HCT116 (cell line): Measurements from ENCODE around the gene ENPP6. TPM values are rescaled to one million over a fixed set of nuclear protein-coding genes. Genes with fewer than 3 reads are reported as not detected.

Source experiments
- ATAC-seq: fragments of 200-7000 bp; cut with Tn5 transposase; 2 replicates; pipeline ENCODE4 v1.9.1; 2020; ENCODE audit warnings: mild to moderate bottlenecking, moderate library complexity
- BruUV-seq: library from RNA; stranded (reverse); fragments of 400-500 nt; replicated peaks from 2 replicates; lab custom pipeline; 2021; lab: Mats Ljungman, UMichigan
- CTCF ChIA-PET: fragments of 300-600 bp; sonication (Branson Sonifier 250); formaldehyde crosslinking; loops from one replicate; lab custom pipeline; 2021; ENCODE audit warnings: antibody characterized with exemption; lab: Charles Lee
- POLR2A ChIA-PET: fragments of 300-600, 350-600 bp; sonication (Branson Sonifier 250); formaldehyde crosslinking; loops from one replicate; lab custom pipeline; 2021; ENCODE audit warnings: antibody characterized with exemption; lab: Charles Lee
- RAD21 ChIA-PET, 2 experiments: fragments of 300-600 bp; sonication (Branson Sonifier 250); formaldehyde crosslinking; loops; one replicate each; lab custom pipeline; 2023; ENCODE audit warnings: low total read pairs in 2 of 2; ENCODE audit not compliant: uncharacterized antibody in 2 of 2, unreplicated experiment in 2 of 2, low non-redundant PET in 1 of 2; lab: Charles Lee
- DNase-seq: peaks from one replicate; pipeline ENCODE4 v3.0.0-alpha.2; 2010; ENCODE audit warnings: low read depth, low spot score
- H2AFZ ChIP-seq: fragments of 200-600 bp; shearing (Covaris generic), sonication (generic); 2 replicates; pipeline ENCODE4 v1.6.1; 2017; ENCODE audit warnings: low read depth, mixed run types, mixed read lengths, antibody characterized with exemption, low read length; ENCODE audit not compliant: poor library complexity, severe bottlenecking
- H3K27ac ChIP-seq: 2 replicates; pipeline ENCODE4 v1.5.1; 2012; ENCODE audit warnings: low read depth, low read length
- H3K27me3 ChIP-seq: fragments of 200-600 bp; sonication (generic); 2 replicates; pipeline ENCODE4 v1.6.1; 2016; ENCODE audit warnings: mixed run types, low read length, mixed read lengths; ENCODE audit not compliant: insufficient read depth
- H3K36me3 ChIP-seq, 2 experiments: fragments of 200-500 bp in 1 of 2; fragments of 200-600 bp in 1 of 2; sonication (Bioruptor generic) in 1 of 2; sonication (generic) in 1 of 2; 2 replicates each; pipeline versions ENCODE4 v1.5.1 to v1.6.1; 2014 to 2016; ENCODE audit warnings: low read length in 2 of 2, inconsistent platforms in 1 of 2, mixed read lengths in 1 of 2, mixed run types in 1 of 2; ENCODE audit not compliant: insufficient read depth in 2 of 2, control insufficient read depth in 1 of 2
- H3K4me1 ChIP-seq, 2 experiments: fragments of 200-600 bp in 1 of 2; sonication (generic) in 1 of 2; 2 replicates each; pipeline versions ENCODE4 v1.5.1 to v1.6.1; 2012 to 2017; ENCODE audit warnings: low read length in 2 of 2, inconsistent platforms in 1 of 2, mild to moderate bottlenecking in 1 of 2, mixed read lengths in 1 of 2, mixed run types in 1 of 2, moderate library complexity in 1 of 2; ENCODE audit not compliant: insufficient read depth in 2 of 2, control insufficient read depth in 1 of 2
- H3K4me2 ChIP-seq: fragments of 200-600 bp; sonication (generic); 2 replicates; pipeline ENCODE4 v1.6.1; 2017; ENCODE audit warnings: mixed run types, low read length, mixed read lengths
- H3K4me3 ChIP-seq, 2 experiments: fragments of 200-600 bp in 1 of 2; sonication (generic) in 1 of 2; replicated peaks in 1 of 2; 2 replicates each; pipeline ENCODE4 v1.5.1; 2011 to 2016; ENCODE audit warnings: low read length in 2 of 2, control low read depth in 1 of 2, low read depth in 1 of 2, mild to moderate bottlenecking in 1 of 2, mixed read lengths in 1 of 2, mixed run types in 1 of 2
- H3K79me2 ChIP-seq: fragments of 200-600 bp; sonication (generic); 2 replicates; pipeline ENCODE4 v1.6.1; 2017; ENCODE audit warnings: mild to moderate bottlenecking, mixed run types, low read length, moderate library complexity, mixed read lengths; ENCODE audit not compliant: insufficient read depth
- H3K9ac ChIP-seq: fragments of 200-600 bp; sonication (generic); 2 replicates; pipeline ENCODE4 v1.6.1; 2016; ENCODE audit warnings: low read length, mixed read lengths
- H3K9me2 ChIP-seq: fragments of 200-600 bp; sonication (generic), shearing (Covaris generic); 2 replicates; pipeline ENCODE4 v1.6.1; 2017; ENCODE audit warnings: mixed run types, mild to moderate bottlenecking, moderate library complexity; ENCODE audit not compliant: insufficient read depth
- H3K9me3 ChIP-seq, 2 experiments: fragments of 200-500 bp in 1 of 2; fragments of 200-600 bp in 1 of 2; sonication (Bioruptor generic) in 1 of 2; sonication (generic) in 1 of 2; 2 replicates each; pipeline ENCODE4 v1.6.1; 2014 to 2017; ENCODE audit warnings: low read length in 2 of 2, mixed read lengths in 2 of 2, inconsistent platforms in 1 of 2, low read depth in 1 of 2, mild to moderate bottlenecking in 1 of 2, mixed run types in 1 of 2, moderate library complexity in 1 of 2; ENCODE audit not compliant: control insufficient read depth in 1 of 2, insufficient read depth in 1 of 2
- H4K20me1 ChIP-seq: fragments of 200-600 bp; sonication (generic), shearing (Covaris generic); 2 replicates; pipeline ENCODE4 v1.6.1; 2017; ENCODE audit warnings: mixed run types, mild to moderate bottlenecking, moderate library complexity; ENCODE audit not compliant: insufficient read depth
- ATF3 ChIP-seq: IDR thresholded peaks from 2 replicates; pipeline ENCODE4 v1.6.1; 2012
- CBX3 ChIP-seq: IDR thresholded peaks from 2 replicates; pipeline ENCODE4 v1.6.1; 2012; ENCODE audit warnings: low read depth
- CEBPB ChIP-seq: IDR thresholded peaks from 2 replicates; pipeline ENCODE4 v1.6.1; 2012; ENCODE audit warnings: low read depth
- CTCF ChIP-seq, 3 experiments: fragments of 200-600 bp in 1 of 3; sonication (generic) in 1 of 3; IDR thresholded peaks in 2 of 3; conservative IDR thresholded peaks in 1 of 3; 2 replicates each; pipeline ENCODE4 v1.5.1; 2012 to 2017; ENCODE audit warnings: low read depth in 2 of 3, low read length in 2 of 3, antibody characterized with exemption in 1 of 3, borderline replicate concordance in 1 of 3, control low read depth in 1 of 3, mild to moderate bottlenecking in 1 of 3, mixed read lengths in 1 of 3, mixed run types in 1 of 3, moderate library complexity in 1 of 3; ENCODE audit not compliant: insufficient read depth in 1 of 3
- EGR1 ChIP-seq: IDR thresholded peaks from 2 replicates; pipeline ENCODE4 v1.6.1; 2012; ENCODE audit warnings: low read depth
- ELF1 ChIP-seq: IDR thresholded peaks from 2 replicates; pipeline ENCODE4 v1.6.1; 2012; ENCODE audit warnings: low read depth, borderline replicate concordance
- EZH2 ChIP-seq: fragments of 200-600 bp; sonication (generic); IDR thresholded peaks from 2 replicates; pipeline ENCODE4 v1.6.1; 2017; ENCODE audit warnings: antibody characterized with exemption, mixed run types
- FOSL1 ChIP-seq: IDR thresholded peaks from 2 replicates; pipeline ENCODE4 v1.6.1; 2012; ENCODE audit warnings: low read depth
- JUND ChIP-seq: IDR thresholded peaks from 2 replicates; pipeline ENCODE4 v1.6.1; 2012
- POLR2A ChIP-seq: IDR thresholded peaks from 2 replicates; pipeline ENCODE4 v1.7.0; 2011; ENCODE audit warnings: borderline replicate concordance; ENCODE audit not compliant: insufficient read depth, insufficient read length; ENCODE audit errors: extremely low read depth
- POLR2AphosphoS5 ChIP-seq: IDR thresholded peaks from 2 replicates; pipeline ENCODE4 v1.6.1; 2011; ENCODE audit warnings: mild to moderate bottlenecking, low read depth, low read length, moderate library complexity
- RAD21 ChIP-seq: IDR thresholded peaks from 2 replicates; pipeline ENCODE4 v1.6.1; 2012; ENCODE audit warnings: low read depth, mild to moderate bottlenecking
- REST ChIP-seq: IDR thresholded peaks from 2 replicates; pipeline ENCODE4 v1.6.1; 2012; ENCODE audit warnings: low read depth
- SIN3A ChIP-seq: IDR thresholded peaks from 2 replicates; pipeline ENCODE4 v1.6.1; 2012; ENCODE audit warnings: low read depth
- SP1 ChIP-seq: IDR thresholded peaks from 2 replicates; pipeline ENCODE4 v1.6.1; 2012; ENCODE audit warnings: low read depth
- SRF ChIP-seq: IDR thresholded peaks from 2 replicates; pipeline ENCODE4 v1.6.1; 2012; ENCODE audit warnings: low read depth
- TCF7L2 ChIP-seq: IDR thresholded peaks from 2 replicates; pipeline ENCODE4 v1.7.0; 2011; ENCODE audit warnings: borderline replicate concordance, inconsistent platforms; ENCODE audit not compliant: insufficient read depth, insufficient read length; ENCODE audit errors: extremely low read depth
- YY1 ChIP-seq: IDR thresholded peaks from 2 replicates; pipeline ENCODE4 v1.6.1; 2011; ENCODE audit warnings: low read length, low read depth, moderate library complexity, mild to moderate bottlenecking; ENCODE audit not compliant: insufficient replicate concordance; ENCODE audit errors: extremely low read depth
- ZFX ChIP-seq: fragments of 450-650 bp; IDR thresholded peaks from 2 replicates; pipeline ENCODE4 v1.6.1; 2017
- ZNF274 ChIP-seq: fragments of 200-500 bp; sonication (Bioruptor generic); IDR thresholded peaks from 2 replicates; pipeline ENCODE4 v1.6.1; 2014; ENCODE audit warnings: mild to moderate bottlenecking, low read depth, low read length, inconsistent platforms
- intact Hi-C: fragments of 100-400 bp; cut with micrococcal nuclease; formaldehyde crosslinking; loops from 2 replicates; pipeline ENCODE4 v1.10.0; 2022
- total RNA-seq: library from RNA; stranded (reverse); gene quantifications from one replicate; pipeline ENCODE4 v1.2.1, GENCODE V29; 2021; ENCODE audit not compliant: unreplicated experiment

The ENPP6 gene
- total RNA-seq, 1 experiment from 2014 or later, result not detected

- Histone ChIP-seq H3K27me3 (no peaks in the 10 kb centered on the region), H3K9ac (no peak overlapping the region), H3K4me1 (0 out of 4 replicates have a peak, but pooled peaks cover 0 to 5% of the 10 kb centered on the region in 2 experiments), H4K20me1 (no peaks in the 10 kb centered on the region), H3K27ac (no peak overlapping the region), H3K4me3 (no peak overlapping the region), H3K36me3 (no peaks in the 10 kb centered on the region), H2AFZ (no peak overlapping the region), H3K79me2 (no peaks in the 10 kb centered on the region)
- BruUV-seq, result no TSS peak
- ChIA-PET POLR2A (no interaction called here), RAD21 (no interaction called here)
- no peak for ATAC-seq
- intact Hi-C loops, result no loop called here
- TF ChIP-seq ZNF274, result no peak
- no peak for TF ChIP-seq RAD21
- TF ChIP-seq CBX3, result no peak
- TF ChIP-seq EZH2, result no peak
- no peak for TF ChIP-seq POLR2AphosphoS5
- TF ChIP-seq SIN3A, result no peak
- TF ChIP-seq FOSL1, result no peak
- no peak for TF ChIP-seq ATF3
- no peak for TF ChIP-seq SRF
- TF ChIP-seq JUND, result no peak
- TF ChIP-seq ZFX, result no peak
- no peak for TF ChIP-seq YY1
- no peak for TF ChIP-seq SP1
- no peak for TF ChIP-seq CEBPB
- TF ChIP-seq ELF1, result no peak
- TF ChIP-seq REST, result no peak
- no peak for TF ChIP-seq EGR1
- TF ChIP-seq CTCF (IDR thresholded peaks at IDR 0.05 in 2 of 3, conservative IDR thresholded peaks at IDR 0.05 in 1 of 3; ENCODE audit: borderline replicate concordance in 1 of 3, insufficient read depth in 1 of 3, low read depth in 2 of 3, low read length in 2 of 3), result no peak
- TF ChIP-seq POLR2A, result no peak
- no peak for TF ChIP-seq TCF7L2
- TF ChIP-seq, all 23 proteins: peak for 0
- Histone ChIP-seq H3K4me2 (no peak overlapping the region), H3K9me3 (no peaks in the 10 kb centered on the region), H3K9me2 (no peaks in the 10 kb centered on the region)
- DNase-seq, result no peak
- CTCF ChIA-PET, result no interaction called here
Observed at GRCh38 chr4:184190711-184191110, 27.0 kb downstream of the ENPP6 start.
